Measurements from ENCODE around the gene DLK1.

The DLK1 gene

DNA sequence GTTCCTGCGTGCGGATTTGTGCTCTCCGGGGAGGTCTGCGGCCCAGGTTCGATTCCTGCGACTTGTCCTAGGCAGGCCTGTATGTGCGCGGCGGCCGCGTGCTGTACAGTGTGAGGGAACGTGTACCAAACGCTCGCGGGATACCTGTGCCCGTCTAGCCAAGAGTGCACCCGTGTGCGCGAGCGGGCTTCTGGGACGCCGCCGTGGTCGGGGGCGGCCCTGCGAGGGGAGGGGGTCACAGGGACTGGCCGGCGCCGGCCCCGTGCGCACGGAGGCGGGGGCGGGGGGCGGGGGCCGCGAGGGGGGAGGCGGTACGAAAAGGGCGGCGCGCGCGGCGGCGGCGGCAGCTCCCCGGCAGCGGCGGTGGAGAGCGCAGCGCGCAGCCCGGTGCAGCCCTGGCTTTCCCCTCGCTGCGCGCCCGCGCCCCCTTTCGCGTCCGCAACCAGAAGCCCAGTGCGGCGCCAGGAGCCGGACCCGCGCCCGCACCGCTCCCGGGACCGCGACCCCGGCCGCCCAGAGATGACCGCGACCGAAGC lies at the start of gene DLK1:
TSS of gene DLK1 (plus strand) at position 343 of the 536 bp plus-strand sequence. CDS start at position 520, 177 bp downstream.
- DNase-seq (ENCODE audit: low spot score), result no peak

DNA sequence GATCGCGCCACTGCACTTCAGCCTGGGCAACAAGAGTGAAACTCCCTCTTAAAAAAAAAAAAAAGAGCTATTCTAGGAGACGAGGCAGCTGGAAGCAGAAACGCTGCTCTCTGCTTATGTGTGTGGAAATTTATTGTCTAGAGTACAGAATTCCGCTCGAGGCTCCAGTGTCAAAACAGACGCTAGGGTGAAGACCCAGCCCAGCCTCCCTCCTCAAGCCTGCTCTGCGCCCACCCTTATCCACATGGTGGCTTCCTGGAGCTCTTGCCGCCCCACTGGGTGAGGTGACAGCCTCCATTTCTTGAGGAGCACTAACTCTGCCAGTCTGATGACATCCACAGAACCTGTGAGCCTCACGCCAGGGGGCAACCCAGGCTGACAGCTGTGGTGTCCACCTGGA lies 49.5 kb upstream of the DLK1 start:
- DNase-seq (ENCODE audit: low spot score), result no peak

DNA sequence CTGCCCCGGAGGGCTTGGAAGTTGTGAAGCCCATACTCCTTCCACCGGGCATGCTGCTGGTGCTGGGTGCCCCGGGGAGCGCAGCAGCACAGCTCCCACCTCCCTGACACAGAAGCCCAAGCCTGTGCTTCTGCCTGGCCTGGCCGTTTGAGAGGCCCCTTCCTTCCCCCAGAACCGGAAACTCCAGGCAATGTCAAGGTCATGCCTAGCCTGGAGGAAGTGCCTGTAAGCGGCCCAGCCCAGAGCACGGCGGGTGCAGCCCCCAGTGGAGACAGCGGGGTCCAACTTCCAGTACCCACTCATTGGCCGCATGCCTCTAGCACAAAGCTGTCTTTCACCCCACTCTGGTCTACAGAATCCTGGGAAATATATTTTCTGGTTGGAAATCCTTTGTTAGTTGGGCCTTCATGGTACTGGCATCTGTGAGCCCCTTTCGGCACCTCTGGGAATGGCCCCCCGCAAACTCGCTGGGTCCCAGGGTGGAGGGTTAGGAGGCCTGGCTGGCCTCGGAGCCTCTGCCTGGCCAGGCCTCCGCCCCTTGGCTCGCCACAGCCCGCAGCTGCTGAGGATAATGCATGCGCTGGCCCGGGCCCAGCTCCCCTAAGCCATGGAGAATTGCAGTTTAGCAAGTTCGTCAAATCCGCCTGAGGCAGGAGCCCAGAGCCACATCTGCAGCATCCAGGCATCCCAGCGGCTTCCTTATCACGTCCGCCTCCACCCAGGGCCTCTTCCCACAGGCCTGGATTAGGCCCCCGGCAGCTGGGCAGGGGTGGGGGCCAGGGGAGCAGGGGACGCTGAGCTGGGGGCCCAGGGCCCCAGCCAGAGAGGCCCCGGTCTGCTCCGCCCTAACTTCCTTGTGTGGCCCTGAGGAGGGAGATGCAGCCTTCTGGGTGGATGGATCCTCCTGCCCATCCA lies 48.9 kb upstream of the DLK1 start:
- DNase-seq (ENCODE audit: low spot score), result peak; percentile 48

DNA sequence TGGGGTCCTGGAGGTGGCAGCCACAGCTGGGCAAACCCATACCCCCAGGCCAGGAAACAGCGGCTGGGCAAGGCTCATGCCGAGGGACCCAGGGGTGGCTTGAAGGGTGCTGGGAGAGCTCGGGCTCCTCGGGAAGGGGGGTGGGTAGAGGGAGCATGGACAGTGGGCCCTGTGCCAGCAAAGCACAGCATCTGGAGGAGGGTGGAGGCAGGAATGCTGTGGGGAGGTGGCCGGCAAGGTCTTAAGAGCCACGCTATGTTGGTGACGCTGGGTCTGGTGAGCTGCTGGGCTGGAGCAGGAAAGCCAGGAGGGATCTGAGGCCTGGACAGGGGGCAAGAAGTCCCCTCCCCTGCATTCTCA lies 48.2 kb upstream of the DLK1 start:
- DNase-seq (ENCODE audit: low spot score), result no peak

DNA sequence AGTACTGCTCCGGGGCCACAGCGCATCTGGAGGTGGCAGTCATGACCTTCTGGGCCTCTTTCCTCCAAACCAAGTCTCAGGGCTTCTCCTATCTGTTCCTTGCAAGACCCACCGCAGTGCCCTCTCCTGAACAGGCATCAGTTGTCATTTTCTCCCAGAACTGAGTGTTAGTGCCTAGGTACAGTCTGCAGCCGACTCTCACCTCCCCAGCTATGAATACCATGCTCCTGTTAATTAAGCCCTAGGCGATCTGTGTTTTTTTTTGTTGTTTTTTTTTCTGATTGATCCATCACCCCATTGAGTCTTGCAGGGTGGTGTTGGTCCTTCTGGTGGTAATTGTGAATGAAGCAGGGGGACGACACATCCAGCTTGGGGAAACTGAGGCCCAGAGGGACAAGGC lies 47.5 kb upstream of the DLK1 start:
- no peak for DNase-seq (ENCODE audit: low spot score)

DNA sequence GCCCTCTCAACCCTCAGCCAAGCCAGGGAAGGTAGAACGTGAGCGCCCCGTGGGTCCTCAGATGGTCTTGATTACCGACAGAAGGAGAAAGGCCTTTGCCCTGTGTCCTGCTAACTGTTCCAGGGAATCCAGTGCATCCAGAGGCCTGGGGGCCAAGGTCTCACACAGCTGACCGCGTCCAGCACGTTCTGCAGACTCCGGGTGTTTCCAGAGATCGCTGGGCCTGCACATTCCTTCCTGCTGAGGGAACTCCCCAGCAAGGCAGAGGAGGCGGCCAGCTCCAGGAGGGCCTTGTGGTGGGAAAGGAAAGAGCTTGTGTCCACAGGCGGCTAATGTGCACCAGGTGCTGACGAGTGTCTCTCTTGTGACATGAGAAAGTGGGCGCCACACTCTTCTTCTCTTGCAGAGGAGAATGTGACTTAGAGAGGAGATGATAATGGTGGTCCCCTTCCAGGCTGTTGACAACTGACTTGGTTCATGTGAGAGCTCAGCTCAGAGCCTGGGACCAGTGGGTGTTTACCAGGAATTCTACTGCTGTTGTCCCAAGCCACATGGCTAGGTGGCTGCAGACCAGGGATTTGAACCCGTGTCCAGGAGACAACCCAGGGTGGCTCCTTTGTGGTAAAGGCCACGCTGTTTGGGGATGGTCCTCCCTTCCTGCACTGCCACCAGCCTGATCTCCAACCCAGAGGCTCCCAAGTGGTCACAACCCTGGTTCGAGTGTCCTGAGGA lies 46.8 kb upstream of the DLK1 start:
- DNase-seq (ENCODE audit: low spot score), result no peak

DNA sequence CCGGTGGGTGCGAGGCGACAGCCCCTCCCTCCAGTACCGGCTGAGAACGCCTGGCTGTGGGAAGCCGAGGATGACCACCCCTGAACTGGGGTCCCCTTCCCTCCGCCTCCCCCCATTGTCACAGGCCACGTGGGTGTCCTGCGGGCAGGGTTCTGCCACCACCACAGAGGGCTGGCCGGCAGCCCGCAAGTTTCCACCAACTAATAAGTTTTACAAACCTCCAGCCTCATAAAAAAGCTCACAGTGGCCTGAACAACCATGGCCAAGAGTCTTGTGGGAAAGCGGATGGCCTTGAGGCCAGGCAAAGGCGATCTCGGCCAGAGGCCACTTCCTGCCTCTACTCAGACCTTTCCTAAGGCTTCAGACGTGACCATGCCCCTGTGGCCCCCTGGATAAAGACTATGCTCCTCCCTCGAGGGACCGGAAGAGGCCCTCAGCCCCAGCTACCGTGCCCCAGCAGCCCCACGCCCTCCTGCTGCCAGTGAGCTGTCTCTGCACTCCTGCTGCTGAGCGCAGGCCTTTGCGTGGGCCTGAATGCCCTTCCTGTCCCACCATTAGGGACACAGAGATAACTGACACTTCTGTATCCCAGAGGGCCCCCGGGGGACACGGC lies 46.1 kb upstream of the DLK1 start:
- no peak for DNase-seq (ENCODE audit: low spot score)

DNA sequence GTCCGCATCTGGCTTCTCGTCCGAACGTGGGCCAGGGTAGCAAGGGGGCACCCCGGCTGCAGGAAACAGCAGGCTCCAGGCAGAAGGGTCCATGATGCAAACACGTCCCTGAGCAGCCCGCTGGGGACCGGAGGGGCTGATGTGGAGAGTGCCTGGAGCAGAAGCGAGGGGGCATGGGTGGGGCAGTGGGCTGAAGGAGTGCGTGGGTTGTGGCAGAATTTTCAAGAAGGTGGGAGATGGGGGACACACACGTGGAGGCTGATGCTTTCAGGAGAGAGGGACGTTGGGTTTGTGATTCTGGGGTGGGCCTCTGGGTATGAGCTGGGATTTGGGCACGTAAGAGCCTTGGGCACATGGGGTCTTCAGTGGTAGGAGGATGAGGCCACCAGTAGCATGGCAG lies 45.6 kb upstream of the DLK1 start:
- DNase-seq (ENCODE audit: low spot score), result no peak

DNA sequence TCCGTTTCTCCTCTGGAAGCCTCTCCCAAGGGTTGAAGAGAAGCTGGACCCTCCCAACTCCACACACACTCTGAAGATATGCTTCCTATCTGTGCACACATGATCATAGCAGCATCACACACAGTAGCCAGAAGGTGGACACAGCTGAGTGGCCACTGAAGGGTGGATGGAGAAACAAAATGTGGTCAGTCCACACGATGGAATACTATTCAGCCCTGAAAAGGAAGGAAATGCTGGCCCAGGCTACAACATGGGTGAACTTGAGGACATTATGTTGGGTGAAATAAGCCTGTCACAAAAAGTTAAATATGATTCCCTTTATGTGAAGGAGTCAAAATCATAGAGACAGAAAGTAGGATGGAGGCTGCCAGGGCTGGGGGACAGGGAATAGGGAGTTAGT lies 43.9 kb upstream of the DLK1 start:
- DNase-seq (ENCODE audit: low spot score), result no peak

DNA sequence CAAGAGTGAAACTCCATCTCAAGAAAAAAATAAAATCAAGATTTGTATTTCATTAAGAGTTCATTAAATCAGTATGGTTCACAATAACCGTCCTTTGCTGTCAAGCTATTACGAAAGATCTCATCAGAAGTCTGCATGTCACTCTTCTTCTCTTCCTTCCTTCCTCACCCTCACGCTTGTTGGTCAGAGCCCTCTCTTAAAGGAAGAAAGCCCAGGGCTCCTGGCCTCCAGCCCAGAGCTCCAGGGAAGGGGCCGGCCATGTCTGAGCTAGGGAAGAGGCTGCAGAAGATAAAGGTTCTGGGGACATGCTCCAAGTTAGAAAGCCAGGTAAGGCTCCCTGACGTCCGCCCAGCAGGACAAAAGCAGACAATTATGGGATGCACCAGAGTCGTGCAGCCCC lies 43.1 kb upstream of the DLK1 start:
- no peak for DNase-seq (ENCODE audit: low spot score)

DNA sequence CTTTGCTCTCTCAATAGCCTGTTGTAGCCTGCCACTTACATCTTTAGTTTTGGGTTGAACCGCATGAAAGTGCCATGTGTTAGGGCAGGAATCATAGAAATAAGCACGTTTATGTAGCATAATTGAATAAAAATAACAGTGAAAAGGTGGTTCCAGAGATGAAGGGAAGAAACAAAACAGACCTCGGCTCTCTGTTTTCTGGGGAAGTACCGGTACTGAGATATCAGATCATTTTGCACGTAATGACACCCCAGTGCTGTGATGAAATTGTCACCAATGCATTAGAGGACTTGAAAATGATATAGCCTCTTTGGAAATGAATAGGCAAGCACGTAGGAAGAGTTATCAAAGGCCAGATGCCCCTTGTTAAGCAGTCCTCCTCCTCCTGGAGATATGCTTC lies 42.5 kb upstream of the DLK1 start:
- DNase-seq (ENCODE audit: low spot score), result no peak

DNA sequence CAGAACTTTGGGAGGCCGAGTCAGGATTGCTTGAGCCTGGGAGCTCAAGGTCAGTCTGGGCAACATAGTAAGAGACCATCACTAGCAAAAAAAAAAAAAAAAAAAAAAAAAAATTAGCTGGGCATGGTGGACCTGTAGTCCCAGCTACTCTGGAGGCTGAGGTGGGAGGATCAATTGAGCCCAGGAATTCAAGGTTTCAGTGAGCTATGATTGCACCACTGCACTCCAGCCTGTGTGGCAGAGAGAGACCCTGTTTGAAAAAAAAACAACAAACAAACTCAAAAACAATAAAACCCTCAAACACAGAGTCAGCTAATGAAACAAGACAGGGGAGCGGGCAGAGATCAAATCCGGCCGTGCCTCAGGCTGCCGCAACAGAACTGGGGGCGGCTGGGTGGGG lies 41.7 kb upstream of the DLK1 start:
- DNase-seq (ENCODE audit: low spot score), result no peak

DNA sequence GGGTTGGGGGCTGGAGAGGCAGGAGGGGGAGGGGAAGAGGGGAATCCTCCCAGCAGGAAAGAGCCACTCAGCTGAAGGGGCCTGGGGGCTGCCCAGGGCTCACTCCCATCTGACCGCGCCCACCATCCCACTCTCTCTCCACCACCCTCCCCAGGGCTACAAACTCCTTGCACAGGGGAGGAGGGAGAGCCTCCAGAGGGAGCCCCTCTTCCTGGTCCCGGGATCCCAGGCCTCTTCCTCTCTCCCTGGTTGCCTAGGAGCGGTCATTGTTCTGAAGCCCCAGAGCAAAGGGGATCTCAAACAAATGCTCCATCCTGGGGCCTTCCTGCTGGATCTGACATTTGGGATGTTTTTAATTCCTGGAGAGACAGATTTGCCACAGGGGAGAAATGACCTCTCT lies 39.8 kb upstream of the DLK1 start:
- no peak for DNase-seq (ENCODE audit: low spot score)

DNA sequence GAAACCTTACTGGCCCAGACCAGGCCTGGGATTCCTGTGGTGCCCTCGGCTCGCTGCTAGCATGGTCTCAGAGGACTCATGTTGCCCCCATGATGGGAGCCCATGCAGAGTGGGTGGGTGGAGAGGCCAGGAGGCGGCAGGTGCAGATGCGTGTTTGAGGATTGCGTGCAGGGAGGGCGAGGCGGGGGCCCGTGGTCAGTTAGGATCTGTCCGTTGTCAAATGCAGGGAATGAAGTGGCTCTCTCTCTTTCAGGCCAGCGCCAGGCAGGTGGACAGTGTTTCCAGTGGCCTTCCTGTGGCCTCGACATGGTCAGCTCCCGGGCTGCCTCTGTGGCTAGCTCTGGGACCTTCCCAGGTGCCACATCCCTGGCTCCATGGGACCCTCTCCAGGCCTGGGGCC lies 39.3 kb upstream of the DLK1 start:
- DNase-seq (ENCODE audit: low spot score), result no peak

DNA sequence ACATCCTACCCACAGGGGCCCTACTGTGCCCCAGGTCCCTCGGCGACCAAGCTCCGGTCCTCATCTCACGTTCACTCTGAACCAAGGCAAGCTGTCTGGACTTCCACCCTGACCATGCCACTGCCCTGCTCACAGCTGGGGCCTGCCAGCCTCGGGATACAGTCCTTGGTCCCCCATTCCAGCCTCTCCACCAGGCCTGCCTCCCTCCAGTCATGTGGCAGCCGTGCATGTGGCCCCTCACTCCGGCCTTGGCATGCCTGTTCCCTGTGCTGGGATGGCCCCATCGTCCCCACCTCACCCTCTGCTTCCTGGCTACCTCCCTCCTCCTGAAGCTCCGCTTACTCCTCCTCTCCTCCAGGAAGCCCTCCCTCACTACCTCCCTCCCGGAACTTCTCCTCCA lies 38.6 kb upstream of the DLK1 start:
- no peak for DNase-seq (ENCODE audit: low spot score)

DNA sequence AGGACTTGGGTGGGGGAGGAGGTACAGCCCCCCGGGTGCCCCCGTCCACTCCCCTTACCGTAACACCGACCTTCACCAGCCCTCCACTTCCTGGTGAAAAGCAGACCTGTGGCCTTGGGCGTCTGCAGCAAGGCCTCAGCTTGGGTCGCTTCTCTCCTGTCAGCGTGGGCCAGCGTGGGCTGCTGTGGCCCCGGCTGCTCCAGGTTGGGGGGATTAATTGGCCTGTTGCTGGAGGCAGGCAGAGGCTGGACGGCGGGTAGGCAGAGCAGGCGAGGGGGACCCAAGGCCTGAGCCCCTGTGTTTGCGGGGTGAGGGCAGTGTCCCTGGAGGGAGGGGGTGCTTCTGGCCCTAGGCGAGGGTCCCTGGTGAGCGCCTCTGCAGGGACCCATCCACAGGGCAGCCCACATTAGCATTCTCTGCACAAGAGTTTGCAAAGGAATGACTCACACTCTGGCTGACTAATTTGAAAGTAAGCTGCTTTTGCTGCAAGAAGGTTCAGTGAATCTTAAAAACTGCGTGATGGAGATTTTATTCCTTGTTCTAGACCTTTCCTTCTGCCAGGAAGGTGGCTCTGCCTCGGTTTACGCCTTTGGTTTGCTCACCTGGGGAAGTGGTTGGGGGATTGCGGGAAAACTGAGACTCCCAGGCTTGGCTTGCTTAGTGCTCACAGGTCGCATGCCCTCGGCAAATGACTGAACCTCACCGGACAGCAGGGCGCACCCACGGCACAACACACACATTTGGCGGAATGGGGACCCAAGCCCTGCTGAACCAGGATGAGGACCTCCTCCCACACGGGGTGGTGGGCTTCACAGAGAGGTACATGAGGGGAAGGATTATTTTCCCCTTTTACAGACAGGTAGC lies 37.9 kb upstream of the DLK1 start:
- no peak for DNase-seq (ENCODE audit: low spot score)

DNA sequence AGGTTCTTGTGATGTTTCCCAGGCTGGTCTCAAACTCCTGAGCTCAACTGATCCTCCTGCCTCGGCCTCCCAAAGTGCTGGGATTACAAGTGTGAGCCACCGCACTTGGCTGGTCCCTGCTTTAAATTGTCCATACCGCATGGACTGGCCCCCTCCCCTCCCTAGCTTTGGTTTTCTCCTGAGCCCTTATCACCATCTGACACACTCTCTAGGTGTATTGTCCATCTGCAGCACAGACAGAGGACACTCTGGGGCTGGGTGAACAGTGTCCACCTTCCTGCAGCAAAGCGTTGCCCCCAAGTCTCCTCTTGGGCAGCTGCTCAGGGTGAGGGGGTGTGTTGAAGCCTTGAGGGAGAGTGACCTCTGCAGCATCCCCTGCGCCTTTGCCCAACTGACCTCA lies 36.0 kb upstream of the DLK1 start:
- no peak for DNase-seq (ENCODE audit: low spot score)

DNA sequence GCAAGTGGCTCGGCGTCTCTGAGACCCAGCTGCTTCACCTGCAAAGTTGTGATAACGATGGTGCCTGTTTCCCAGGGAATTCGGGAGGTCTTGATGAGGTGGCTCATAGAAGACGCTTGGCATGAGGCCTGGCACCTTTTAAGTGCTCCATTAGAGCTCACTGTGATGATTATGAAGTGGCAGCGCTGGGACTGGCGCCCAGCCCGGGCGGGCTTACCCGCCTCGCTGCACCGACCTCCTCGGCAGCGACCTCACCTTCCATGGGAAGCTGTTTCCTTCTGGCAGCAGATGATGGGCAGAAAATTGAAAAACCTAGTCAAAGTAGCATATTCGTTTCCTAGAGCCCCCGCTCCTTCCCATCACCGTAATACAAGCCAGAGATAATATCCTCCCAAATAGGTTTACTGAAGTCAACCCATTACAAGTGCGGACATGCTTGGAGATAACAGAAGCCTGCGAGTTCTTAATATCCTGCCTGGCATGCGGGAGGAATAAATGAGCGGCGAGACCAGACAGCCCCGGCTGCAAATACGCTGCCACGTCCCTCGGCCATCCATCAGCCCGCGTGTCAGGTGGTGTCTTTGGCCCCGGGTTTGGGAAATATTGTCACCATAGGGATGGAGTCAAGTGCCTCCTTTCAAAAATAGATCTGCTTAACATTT lies 35.2 kb upstream of the DLK1 start:
- DNase-seq (ENCODE audit: low spot score), result no peak

DNA sequence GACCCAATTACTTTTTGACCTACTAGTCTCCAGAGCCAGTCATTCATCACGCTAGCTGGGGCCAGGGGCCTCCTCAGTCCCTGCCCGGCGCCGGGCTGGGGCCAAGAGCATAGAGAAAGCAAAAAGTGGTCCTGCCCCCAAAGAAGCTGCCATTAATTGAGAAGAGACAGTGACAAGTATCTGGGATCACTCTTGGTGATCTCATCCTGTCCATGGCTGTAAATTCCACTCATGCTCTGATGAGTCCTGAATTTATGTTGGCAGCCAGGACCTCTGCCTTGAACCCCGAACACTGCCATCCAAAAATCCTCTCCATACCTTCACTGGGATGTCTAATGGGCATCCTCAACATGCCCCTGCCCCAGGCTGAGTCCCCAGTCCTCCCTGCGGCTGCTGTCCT lies 34.4 kb upstream of the DLK1 start:
- DNase-seq (ENCODE audit: low spot score), result no peak

DNA sequence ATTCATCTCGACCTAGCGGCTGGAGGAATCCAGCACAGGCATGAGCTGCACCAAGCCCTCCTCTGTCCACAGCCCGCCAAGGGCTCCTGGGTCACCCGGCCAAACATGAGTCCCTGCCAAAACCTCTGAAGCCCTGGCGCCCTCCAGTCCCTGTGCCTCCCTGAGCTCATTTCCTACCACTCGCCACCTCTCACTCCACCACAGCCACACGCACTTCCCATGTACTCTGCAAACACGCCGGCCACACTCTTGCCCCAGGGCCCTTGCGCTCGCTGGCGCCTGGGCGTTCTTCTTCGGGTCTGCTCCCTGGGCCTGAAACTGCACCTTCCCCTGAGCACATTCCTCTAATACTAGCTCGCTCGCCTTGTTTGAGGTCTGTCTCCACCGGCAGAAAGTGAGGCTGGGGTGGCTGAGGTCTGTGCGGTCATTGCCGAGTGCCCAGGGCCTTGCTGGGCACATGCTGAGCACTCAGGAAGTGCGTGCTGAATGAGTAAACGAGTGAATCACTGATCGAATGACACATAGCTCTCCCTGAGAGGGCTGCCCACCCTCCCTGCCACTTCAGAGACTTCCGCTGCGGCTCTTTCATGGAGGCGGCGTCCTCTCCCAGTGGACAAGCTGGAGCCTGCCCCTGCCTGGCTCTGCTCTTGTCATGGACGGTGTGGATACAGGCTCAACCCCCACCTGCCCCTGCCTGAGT lies 33.7 kb upstream of the DLK1 start:
- DNase-seq (ENCODE audit: low spot score), result no peak
